HG02642 (cell line): ENCODE results near the gene C15orf61.

Source experiments
- ATAC-seq: cut with Tn5 transposase; IDR thresholded peaks from one replicate; pipeline ENCODE4 v1.9.1; 2021; ENCODE audit warnings: mild to moderate bottlenecking; ENCODE audit not compliant: unreplicated experiment, poor library complexity

Gene C15orf61

DNA sequence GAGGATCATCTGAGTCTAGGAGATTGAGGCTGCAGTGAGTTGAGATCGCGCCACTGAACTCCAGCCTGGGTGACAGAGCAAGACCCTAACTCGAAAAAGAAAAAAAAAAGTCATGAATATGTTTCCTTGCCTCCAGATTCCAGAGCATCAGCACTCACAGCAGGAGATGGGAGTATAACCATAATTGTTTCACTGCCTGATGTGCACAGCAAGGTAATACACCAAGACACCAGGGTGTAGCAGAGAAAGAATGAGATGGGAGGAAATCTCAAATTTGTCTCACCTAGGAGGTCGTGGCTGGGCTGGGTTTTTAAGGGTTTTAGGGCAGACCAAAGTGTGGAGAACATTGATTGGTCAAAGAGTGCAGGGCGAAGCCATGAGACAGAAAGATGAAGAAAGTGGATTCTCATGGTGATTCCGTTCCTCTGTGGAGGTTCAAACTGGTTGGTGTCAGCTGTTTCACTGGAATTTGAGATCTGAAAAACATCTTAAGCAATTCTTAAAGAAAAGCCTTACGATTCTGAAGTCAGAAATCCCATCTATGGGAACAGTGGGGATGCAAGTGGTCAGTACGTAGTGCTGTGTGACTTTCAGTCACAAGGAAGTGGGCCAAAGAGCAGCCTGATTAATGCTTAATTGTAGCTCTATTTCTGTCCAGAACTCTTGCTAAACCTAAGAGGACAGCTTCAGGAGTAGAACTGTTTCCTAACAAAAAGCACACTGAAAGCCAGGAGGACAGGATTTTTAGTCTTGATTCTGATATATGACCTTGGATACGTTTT is 7.8 kb upstream of the C15orf61 start:
- no peak for ATAC-seq

DNA sequence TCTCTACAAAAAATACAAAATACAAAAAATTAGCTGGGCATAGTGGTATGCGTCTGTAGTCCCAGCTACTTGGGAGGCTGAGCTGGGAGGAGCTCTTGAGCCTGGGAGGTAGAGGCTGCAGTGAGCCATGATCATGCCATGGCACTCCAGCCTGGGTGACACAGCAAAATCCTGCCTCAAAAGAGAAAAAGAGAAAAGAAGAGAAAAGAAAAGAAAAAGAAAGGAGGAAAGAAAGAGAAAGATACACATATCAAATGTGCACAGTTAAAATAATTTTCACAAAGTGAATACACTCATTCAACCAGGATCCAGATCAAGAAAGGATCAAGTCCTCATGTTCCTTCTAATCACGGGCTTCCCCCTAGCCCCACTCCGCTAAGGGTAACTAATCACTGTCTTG is 5.8 kb upstream of the C15orf61 start:
- ATAC-seq, result no peak

DNA sequence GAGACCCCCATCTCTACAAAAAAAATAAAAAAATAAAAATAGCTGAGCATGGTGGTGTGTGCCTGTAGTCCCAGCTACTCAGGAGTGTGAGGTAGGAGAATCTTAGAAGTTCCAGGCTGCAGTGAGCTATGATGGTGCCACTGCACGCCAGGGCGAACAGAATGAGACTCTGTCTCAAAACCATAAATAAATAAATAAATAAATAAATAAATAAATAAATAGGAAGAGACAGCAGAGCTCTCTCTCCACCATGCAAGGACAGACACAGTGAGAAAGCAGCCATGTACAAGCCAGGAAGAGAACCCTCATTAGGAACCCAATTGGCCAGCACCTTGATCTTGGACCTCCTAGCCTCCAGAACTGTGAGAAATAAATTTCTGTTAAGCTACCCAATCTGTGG is 5.4 kb upstream of the C15orf61 start:
- no peak for ATAC-seq

DNA sequence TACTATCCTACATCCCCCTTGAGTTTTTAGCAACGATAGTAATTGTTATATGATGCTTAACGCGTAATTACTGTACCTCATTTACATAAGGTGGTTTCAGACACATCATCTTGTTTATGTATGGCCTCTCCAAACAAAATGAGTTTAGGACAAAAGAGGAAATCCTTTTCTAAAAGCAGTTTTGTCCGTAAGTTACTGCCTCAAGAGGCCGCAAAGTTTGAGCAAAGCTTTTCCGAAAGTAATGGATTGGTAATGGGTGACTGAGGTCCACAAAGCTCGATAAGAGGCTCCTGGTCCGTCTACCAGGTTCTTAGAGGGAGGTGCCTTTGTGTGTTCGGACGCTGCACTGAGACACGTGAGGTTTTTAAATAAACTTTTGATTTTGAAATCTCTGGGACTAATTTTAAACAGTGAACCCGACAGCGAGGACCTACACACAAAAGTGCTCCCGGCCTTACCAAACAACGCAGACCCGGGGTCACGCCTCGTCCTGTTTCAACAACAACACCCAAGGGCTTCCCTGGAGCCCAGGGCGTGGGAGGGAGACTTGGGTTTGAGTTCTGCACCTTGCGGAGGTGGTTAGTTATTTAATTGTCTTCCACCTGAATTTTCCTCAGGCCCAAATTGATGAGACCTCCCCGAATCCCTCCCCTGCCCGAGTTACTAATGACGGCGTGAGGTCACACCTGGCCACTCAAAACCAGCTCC is 456 bp upstream of the C15orf61 start:
- ATAC-seq, result no peak

DNA sequence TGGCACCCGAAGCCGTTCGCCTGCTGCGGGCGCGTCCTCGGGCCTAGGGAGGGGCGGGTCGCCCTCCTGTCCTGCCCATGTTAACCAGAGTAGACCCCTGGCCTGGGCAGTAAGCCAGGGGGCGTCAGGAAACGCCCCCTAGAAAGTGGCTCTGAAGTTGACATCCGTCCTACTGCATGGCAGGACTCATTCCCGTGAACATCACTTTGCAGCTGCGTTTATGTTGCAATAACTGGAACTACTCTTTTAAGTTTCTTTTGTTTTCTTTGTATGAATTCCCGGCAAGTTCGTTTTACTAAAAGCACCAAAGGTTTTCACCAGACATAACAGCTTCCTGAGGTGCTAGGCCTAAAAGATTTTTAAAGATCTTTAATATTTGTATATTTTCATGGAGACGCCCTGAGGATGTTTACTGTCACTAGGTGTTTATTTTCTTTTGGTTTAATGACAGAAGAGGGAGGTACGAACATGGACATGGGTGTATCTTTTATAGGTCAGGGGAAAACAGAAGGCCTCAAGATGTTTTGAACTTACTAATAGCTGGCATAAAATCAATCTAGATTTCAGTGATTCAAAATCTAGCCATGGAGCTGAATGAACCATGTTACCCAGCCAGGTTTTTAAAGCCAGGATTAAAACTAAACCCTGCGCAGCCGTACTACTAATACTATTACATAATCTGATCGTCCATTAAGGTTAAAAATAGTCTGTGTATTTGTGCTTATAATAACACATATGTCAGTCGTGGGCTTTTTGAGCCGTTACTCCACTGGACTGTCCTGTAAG is 1.0 kb downstream of the C15orf61 start:
- no peak for ATAC-seq

DNA sequence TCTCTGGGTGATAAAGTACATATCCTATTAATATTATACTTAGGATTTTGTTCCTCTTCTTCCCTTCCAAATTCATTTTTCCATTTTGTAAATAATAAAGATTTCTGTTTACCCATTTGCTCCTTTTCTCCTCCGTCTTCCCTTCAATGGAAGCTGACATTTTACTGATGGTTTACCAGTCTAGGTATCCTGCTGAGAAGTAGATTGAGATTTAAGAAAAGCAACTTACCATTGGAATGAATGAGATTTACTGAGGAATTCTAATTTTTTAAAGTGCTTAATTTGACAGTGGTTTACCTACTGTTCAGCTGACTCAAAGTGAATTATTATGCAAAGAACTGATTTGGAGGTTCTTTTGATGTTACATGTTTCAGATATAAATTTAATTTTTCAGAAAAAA is 2.4 kb downstream of the C15orf61 start:
- ATAC-seq, result no peak

DNA sequence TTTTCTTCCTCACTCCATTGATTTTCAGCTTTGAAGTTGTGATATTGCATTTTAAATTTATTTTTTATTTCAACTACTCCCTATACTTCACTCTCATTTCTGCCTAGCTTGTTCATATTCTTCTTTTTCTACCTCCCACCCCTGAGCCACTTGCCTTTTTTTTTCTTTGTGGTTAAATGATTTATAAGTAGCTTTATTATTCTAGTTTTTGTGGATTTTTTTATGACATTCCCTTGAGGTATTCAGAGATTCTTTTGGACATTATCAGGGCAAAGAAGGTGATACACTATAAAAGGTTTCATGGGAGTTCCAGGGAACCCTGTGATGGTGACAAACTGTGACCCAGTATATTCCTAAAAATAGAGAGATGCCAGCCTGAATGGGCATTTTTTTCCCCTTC is 3.3 kb downstream of the C15orf61 start:
- ATAC-seq, result no peak

DNA sequence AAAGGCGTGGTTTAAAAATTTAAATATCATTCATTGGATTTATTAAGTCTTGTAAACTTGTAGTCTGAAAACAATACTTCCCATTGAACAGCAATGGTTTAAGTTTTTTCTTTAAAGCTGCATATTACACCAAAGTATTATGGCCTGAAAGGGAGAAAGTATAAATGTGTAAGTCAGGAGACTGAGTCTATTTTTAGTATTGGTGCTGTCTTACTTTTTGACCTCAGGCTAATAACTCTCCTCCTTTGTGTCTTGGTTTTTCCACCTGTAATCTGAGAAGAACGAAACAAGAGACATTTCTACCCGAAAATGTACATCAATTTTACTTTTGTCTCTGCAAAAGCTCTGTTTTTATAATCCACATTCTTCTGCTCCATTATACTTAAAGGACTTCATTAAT is 7.6 kb downstream of the C15orf61 start:
- no peak for ATAC-seq

DNA sequence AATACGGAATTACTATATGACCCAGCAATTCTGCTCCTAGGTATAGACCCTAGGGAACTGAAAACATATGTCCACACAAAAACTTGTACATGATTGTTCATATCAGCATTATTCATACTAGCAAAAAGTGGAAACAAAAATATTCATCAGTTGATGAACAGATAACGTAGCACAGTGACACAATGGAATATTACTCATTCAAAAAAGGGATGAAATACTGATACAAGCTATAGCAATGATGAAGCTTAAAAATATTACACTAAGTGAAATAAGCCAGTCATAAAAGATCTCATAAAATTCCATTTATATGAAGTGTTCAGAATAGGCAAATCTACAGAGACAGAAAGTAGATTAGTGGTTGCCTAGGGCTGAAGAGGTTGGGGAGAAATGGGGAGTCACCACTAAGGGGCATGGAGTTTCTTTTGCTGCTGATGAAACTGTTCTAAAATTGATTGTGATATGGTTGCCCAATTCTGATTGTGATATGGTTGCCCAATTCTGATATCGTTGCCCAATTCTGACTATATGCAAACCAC is 10.5 kb downstream of the C15orf61 start:
- no peak for ATAC-seq

DNA sequence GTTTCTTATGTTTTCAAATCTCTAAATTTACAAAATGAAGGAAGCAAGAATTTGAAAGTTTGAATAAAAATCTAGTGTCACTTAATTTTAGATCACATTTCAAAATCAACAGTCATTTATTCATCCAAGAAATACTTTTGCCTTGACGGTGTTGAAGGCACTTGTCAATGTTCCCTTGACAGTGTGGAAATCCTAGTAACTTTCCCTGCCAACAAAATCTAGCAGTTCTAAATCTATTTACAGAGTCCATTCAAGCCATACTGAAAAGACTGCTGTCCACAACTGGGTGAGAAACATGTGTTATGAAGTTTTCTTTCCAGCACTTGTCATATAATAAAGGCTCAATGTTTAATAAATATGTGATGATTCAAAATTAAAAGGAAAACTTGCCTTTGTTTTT is 12.9 kb downstream of the C15orf61 start:
- no peak for ATAC-seq

DNA sequence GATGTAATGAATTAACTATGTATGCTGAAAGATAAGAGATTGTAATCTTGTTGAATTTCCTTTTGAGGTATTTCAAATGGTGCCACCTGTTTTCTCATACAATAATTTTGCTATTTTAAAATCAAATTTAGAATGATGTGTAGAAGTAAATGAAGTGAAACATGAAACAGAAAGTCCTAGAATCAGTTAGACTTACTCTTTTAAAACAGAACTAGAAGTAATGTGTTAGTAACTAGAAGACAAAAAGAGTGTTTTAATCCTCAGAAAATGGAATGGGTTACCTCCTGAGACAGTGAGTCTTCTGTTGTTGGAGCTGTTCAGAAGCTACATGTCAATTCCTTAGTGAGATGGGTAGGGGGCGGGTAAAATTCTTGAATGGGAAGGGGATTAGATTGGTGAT is 13.4 kb downstream of the C15orf61 start:
- ATAC-seq, result no peak

DNA sequence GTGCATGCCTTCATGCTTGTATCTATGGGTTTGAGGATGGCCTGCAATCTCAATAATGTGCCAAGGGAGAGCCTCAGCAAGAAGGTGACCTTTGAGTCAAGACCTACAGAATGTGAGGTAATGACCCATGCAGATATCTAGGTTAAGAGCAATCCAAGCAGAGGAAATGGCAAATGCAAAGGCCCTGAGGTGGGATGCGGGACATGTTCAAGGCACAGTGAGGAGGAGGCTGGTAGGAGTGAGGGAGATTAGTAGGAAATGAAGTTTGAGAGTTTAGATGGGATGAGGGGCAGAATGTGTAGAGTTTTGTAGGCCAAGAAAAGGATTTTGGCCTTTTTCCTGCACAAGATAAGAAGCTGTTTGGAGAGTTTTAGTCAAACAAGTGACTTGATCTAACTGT is 16.8 kb downstream of the C15orf61 start:
- ATAC-seq, result no peak

DNA sequence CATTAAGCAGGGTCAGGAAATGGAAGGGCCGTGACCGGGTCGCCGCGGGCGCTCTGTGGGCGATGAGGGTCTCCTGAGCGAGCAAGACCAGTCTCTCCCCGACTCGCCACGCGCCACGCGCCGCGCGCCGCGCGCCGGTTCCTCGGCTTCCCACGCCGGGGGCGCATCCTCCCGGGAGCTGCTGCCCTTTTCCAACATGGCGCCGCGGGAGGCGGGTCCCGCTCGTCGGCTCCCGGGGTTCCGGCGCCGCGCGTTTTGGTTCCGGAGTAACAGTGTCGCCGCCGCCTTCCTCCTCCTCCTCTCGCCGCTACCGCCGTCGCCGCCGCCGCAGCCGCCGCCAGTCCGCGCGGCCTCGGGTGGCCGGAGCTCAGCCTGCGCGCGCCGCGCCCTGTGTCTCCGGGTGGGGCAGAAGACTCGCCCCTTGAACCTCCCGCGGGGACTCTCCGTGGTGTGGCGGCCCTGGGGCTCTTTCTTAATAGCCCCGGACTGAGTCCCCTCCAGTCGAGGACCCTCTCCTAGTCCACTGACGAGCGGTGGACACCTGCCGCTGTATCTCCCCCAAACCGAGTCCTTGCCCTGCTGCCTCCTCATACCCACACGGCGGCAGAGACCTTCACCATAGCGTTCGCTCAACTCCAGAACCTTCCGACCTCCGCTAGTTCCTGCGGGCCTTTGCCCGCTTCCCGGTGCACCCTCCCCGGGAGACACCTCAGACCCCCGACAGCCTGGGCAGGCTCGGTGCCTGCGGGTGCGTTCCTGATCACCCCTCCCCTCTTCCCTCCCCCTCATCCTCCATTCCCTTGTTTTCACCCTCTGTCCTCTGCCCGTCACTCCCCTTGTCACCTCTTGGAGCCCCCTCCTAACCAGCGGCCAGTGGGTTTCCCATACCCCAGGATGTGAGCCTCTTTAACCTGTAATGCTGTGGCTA is 21.8 kb downstream of the C15orf61 start, which contains the start of gene MAP2K5:
TSS of gene MAP2K5 (plus strand) at position 284 of the 928 bp plus-strand sequence. CDS start at position 917, 633 bp downstream.
- peak; percentile 72 for ATAC-seq

DNA sequence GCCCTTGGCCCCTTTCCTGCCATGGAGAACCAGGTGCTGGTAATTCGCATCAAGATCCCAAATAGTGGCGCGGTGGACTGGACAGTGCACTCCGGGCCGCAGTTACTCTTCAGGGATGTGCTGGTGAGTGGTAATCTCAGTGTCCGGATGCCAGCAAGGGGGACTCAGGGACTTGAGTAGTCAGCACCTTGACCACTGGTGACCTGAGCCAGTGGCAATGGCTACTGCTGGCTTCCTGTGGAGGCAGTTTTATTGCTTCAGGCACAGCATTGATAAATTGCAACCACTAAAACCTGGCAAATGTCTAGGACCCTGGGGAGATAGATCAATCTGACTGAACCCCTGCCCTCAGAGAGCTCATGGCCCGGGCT is 22.4 kb downstream of the C15orf61 start:
- ATAC-seq, result no peak

DNA sequence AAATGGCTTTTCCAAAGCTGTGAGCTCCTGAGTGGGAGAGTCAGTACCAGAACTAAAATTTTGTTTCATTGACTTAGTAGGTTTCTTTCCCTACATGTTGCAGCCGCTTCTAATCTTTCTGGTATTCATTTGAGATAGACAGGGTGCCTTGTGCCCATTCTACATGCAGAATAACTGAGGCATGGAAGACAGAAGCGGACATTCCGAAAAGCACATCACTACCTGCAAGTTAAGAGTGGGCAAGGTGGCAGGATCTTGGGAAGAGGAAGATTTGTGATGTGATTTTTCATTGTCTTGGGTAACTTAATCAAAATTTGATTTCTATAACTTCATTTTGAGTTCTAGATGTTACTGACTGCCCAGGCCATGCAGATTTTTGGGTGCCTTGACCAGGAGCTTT is 23.5 kb downstream of the C15orf61 start:
- ATAC-seq, result no peak

DNA sequence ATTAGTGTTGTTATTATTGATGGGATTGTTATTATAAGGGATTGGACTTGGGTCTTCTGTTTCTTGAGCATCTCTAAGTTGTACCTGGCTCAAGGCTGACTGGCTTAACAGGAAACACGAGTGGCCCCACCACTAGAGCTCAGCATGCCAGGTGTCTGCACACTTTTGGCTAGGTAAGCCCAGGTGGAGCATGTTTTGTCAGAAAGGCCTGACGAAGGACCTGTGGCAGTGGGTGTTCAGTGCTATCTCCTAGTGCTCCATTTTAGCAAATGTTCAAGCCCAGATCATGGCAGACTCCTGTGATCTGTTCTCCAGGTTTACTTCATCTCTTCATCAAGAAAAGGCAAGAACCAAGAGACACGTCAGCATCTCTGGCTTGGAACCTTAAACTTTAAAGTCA is 24.9 kb downstream of the C15orf61 start:
- no peak for ATAC-seq

DNA sequence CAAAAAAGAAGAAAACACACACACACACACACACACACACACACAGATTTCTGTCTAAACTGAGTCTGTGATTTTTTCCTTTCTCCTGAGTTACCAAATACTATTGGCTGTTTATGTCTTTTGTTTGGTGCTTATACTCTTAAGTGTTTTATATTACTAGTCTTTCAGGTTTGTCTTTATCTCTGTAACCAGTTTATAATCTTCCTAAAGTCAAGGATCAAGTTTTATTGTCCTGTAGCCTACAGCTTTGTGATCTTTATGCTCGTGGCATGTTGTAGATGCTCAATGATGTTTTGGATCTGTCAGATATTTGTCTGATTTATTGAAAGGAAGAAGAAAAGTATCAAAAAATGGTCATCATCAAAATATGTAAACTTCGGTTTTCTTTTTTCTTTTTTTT is 26.1 kb downstream of the C15orf61 start:
- no peak for ATAC-seq

DNA sequence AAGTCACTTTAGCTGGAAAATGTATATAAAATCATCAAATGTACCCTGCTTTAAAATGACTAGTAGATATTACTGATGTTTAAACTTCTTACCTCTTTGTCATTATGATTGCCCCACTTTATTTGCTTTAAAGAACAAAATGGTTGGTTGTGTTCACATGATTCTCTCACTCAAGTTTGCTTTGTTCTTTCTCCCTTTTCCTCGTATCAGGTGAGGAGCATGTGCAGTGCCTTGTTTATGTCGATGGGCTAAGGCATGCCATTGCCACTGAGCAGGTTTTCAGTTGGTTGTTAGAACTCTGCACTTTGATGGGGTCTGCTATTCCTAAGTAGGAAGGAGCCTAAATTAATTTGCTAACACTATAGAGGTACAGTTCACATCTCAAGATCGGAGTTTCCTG is 26.9 kb downstream of the C15orf61 start:
- ATAC-seq, result no peak

DNA sequence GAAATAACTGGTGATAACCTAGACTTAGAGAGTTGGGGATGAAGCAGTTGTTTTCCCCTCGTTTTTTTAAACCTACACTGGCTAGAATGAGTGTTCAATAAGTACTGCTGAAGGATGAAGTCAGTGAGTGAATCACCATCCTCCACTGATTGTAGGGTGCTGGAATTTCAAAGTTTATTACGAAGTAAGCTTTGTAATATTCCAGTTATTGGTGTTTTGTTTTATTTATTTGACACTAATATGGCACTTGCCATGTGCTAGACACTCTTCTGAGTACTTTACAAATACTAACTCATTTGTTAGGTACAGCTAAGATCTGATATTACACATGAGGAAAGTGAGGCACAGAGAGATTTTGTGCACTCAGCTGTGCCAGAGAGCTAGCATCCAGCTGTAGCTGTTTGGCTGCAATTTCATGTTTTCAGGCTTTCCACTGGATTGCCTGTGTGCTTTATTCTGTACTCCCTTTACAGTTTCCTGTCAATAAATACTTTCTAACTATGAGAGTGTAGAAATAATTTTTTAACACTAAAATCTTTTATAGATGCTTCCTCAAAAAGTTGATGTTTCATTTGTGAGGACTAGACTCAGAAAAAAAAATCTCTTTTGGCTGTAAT is 27.4 kb downstream of the C15orf61 start:
- no peak for ATAC-seq
